Activated CD4-positive, alpha-beta T cell treated with anti-CD3 and anti-CD28 coated beads, Interleukin-2, amount 50 U/mL, for 1 hour (primary cell): ENCODE results near the gene PCDH1.
A peak's percentile ranks its signal among the peaks of the same experiment; 100 is the strongest.
"Not testable (repeated sequence)": the region's sequence is repeated elsewhere in the genome, so short reads cannot be mapped to it uniquely, and the experiment has no call there.

Experiments
- DNase-seq: peaks from one replicate; pipeline ENCODE4 v3.0.0-alpha.2; 2020

Gene PCDH1

GRCh38 chr5:141826674-141827073, 51.5 kb downstream of the PCDH1 start:
- no peak for DNase-seq

GRCh38 chr5:141825791-141826560, 52.2 kb downstream of the PCDH1 start:
- DNase-seq: no peak

GRCh38 chr5:141825241-141825671, 53.0 kb downstream of the PCDH1 start:
- no peak for DNase-seq

- DNase-seq: no peak
These were observed 53.5 kb downstream of the PCDH1 start for GRCh38 chr5:141824717-141825116.

GRCh38 chr5:141823056-141823455, 55.2 kb downstream of the PCDH1 start:
- no peak for DNase-seq

- DNase-seq: no peak
These were observed 56.1 kb downstream of the PCDH1 start for GRCh38 chr5:141822144-141822543.

GRCh38 chr5:141821430-141821925, 56.7 kb downstream of the PCDH1 start:
- DNase-seq: no peak

GRCh38 chr5:141820686-141821085, 57.5 kb downstream of the PCDH1 start:
- not testable (repeated sequence) for DNase-seq

GRCh38 chr5:141817631-141818030, 60.6 kb downstream of the PCDH1 start:
- no peak for DNase-seq

GRCh38 chr5:141816598-141817399, 61.4 kb downstream of the PCDH1 start:
- DNase-seq: no peak

GRCh38 chr5:141815796-141816180, 62.4 kb downstream of the PCDH1 start:
- DNase-seq: no peak

- no peak for DNase-seq
These were observed 63.0 kb downstream of the PCDH1 start for GRCh38 chr5:141815051-141815795.

GRCh38 chr5:141814064-141814964, 63.9 kb downstream of the PCDH1 start:
- peak; percentile 17 for DNase-seq

GRCh38 chr5:141812512-141812911, 65.7 kb downstream of the PCDH1 start:
- DNase-seq: no peak

GRCh38 chr5:141811287-141812155, 66.7 kb downstream of the PCDH1 start:
- DNase-seq: peak; percentile 7

- no peak for DNase-seq
These were observed 67.5 kb downstream of the PCDH1 start for GRCh38 chr5:141810702-141811101.

- DNase-seq: no peak
These were observed 68.7 kb downstream of the PCDH1 start for GRCh38 chr5:141809380-141810096.

- no peak for DNase-seq
These were observed 69.4 kb downstream of the PCDH1 start for GRCh38 chr5:141808857-141809256.

- no peak for DNase-seq
These were observed 70.5 kb downstream of the PCDH1 start for GRCh38 chr5:141807732-141808131.

GRCh38 chr5:141807329-141807728, 70.9 kb downstream of the PCDH1 start:
- no peak for DNase-seq
